GM12865 (cell line): ENCODE measurements around the gene MYL5.
"Not testable (repeated sequence)": the region's sequence is repeated elsewhere in the genome, so short reads cannot be mapped to it uniquely, and the experiment has no call there.

Experiments
- DNase-seq: peaks from one replicate; pipeline ENCODE4 v3.0.0; 2010; ENCODE audit warnings: low read depth
- H3K4me3 ChIP-seq: 2 replicates; pipeline ENCODE4 v1.5.1; 2011; ENCODE audit warnings: mild to moderate bottlenecking, low read depth, low read length, control low read depth
- TF ChIP-seq, protein P1 (sequence below): IDR thresholded peaks from 2 replicates; pipeline ENCODE4 v1.5.1; 2011; ENCODE audit warnings: low read length, control low read depth, low read depth, inconsistent platforms; ENCODE audit not compliant: insufficient read depth; ENCODE audit errors: missing control alignments

Gene MYL5

DNA sequence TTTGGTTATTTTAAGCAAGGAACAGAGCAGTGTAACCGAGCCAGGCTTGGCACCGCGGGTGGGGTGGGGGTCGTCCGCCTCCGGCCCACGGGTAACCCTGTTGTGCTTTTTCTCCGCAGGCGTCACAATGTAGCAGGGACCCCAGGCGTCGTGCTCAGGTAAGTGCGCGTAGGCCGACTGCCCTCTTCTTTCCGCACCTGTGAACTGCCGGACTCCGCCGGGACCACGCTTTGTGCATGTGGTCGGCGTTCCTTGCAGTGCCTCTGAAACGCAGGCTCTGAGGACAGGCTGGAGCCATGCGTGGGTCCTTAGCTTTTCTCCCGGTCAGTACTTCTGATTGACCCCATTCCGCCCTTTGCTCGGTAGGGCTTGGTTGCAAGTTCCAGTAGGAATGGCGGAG lies 56.2 kb downstream of the MYL5 start:
- TF ChIP-seq, protein P1, sequence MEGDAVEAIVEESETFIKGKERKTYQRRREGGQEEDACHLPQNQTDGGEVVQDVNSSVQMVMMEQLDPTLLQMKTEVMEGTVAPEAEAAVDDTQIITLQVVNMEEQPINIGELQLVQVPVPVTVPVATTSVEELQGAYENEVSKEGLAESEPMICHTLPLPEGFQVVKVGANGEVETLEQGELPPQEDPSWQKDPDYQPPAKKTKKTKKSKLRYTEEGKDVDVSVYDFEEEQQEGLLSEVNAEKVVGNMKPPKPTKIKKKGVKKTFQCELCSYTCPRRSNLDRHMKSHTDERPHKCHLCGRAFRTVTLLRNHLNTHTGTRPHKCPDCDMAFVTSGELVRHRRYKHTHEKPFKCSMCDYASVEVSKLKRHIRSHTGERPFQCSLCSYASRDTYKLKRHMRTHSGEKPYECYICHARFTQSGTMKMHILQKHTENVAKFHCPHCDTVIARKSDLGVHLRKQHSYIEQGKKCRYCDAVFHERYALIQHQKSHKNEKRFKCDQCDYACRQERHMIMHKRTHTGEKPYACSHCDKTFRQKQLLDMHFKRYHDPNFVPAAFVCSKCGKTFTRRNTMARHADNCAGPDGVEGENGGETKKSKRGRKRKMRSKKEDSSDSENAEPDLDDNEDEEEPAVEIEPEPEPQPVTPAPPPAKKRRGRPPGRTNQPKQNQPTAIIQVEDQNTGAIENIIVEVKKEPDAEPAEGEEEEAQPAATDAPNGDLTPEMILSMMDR, result no peak
- no peak overlapping the region for H3K4me3 ChIP-seq
- no peak for DNase-seq

DNA sequence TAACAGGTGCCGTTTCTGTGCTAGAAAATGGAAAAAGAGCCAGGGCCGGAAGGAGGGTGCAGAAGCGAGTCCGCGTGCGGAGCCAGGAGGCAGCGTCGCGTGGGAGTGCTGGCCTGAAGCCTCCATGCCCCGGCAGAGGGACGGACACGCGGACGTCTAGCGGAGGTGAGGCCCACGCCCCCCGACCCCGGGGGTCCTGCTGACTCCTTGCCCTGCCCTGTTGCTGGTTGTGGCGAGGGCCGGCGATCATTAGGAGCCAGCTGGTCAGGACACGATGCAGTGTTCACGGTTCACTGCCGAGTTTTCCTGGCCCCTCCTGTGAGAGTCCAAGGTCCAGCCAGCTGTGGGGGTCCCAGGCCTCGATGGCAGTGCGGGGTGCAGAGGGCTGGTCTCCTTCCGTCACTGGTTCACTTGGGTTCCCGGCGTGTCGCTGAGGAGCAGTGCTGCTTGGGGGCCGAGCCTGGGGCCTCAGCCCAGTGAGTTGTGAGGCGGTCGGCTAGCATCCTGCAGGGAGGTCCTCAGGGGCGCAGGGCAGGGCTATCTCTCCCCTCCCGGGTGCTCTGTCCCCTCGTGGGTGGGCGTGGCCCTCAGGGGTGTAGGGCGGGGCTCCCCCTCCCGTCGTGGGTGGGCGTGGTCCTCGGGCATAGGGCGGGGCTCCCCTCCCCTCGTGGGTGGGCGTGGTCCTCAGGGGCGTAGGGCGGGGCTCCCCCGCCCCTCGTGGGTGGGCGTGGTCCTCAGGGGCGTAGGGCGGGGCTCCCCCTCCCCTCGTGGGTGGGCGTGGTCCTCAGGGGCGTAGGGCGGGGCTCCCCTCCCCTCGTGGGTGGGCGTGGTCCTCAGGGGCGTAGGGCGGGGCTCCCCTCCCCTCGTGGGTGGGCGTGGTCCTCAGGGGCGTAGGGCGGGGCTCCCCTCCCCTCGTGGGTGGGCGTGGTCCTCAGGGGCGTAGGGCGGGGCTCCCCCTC lies 56.9 kb downstream of the MYL5 start:
- DNase-seq, result not testable (repeated sequence)

More for the DNA sequence above, 56.9 kb downstream of the MYL5 start:
- not testable (repeated sequence) for H3K4me3 ChIP-seq
